Stimulated activated CD8-positive, alpha-beta memory T cell treated with anti-CD3 and anti-CD28 coated beads, Interleukin-15, amount 100 ng/mL, for 1 hour (primary cell): ENCODE results near the gene EZR.
"Not testable (repeated sequence)": the region's sequence is repeated elsewhere in the genome, so short reads cannot be mapped to it uniquely, and the experiment has no call there.

Experiments used
- DNase-seq: peaks from one replicate; pipeline ENCODE4 v3.0.0-alpha.2; 2020; ENCODE audit warnings: low read depth

Gene EZR

GRCh38 chr6:158841358-158841757 lies 22.2 kb upstream of the EZR start:
- no peak for DNase-seq

- no peak for DNase-seq
Observed at GRCh38 chr6:158840465-158840864, 21.3 kb upstream of the EZR start.

GRCh38 chr6:158839796-158840195 lies 20.6 kb upstream of the EZR start:
- no peak for DNase-seq

GRCh38 chr6:158838790-158839189 lies 19.6 kb upstream of the EZR start:
- not testable (repeated sequence) for DNase-seq

GRCh38 chr6:158837684-158838625 lies 18.8 kb upstream of the EZR start:
- DNase-seq = no peak

- no peak for DNase-seq
Observed at GRCh38 chr6:158836625-158837311, 17.6 kb upstream of the EZR start.

DNA sequence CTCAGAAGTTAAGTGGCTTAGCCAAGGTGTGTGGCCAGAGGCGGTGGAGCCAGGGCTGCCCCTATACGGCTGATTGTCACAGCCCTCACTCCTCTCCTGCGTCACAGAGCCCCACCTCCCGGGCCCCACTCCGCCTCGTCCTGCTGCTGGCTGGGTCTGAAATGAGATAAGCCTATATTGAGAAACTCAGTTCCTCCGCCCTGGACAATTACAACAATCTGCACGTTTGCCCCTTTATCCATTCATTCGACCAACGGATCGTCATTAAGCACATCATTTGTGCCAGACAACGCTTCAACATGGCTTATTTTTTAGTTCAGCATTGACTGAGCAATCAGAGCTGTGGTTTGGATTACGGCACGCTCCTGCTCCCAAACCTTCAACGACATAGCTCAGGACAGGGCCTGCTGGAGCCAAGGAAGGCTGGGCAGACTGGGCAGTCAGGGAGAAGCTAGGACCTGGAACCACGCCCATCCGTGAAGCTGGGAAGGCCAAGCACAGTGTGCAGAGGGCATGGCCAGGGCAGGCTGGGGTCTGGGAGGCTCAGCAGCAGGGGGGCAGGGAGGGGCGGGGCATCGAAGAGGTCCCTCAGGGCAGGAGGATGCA lies 16.6 kb upstream of the EZR start:
- no peak for DNase-seq

DNA sequence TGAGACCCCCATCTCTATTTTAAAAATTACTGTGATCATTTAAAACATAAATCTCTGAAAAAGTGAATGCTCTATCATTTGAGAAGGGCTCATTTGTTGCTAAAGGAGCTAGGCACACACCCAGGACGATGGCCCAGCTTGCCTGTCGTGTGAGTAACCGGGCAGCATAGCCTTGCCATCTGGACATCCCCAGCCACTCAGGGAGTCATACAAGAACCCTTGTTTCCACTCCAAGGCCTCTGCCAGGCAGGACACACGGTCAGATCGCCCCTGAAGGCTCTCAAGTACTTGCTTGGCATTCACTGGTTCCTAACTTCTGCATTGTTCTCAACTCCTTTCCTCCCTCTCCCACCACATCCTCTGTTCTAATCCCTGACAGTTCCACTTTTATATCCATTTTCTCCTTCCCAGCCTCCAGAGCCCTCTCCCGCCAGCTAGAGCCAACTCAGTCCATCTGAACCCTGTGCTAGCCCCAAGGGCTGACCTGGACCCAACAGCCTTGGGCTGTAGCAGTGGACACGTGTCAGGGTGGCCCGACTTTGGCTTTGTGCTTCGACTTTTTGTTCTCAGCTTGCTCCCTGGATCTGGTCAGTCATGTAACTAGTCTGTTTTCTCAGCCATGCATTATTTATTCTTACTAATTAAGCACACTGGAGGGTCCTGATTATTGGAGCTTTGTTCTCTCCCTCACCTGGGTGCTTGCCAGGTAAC lies 15.7 kb upstream of the EZR start:
- DNase-seq = no peak

- DNase-seq = not testable (repeated sequence)
Observed at GRCh38 chr6:158832807-158833206, 13.6 kb upstream of the EZR start.

DNA sequence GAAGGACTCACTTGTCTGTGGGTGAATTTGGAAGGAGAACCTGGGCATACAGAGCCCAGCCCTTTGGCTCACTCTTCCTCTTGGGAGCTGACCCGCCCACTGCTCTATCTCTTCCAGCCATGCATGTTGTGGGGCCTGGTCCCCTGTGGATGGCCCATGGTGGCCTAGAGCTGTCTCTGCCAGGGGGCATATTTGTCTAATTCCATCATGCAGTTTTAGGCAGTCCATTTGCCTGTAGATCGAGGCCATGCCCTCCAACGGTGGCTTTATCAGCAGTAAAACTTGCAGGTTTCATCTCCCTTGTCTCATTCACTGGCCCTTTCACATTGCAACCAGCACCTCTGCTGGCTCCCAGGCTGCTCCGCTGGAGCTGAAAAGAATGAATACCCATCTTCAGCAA lies 12.9 kb upstream of the EZR start:
- DNase-seq = no peak

DNA sequence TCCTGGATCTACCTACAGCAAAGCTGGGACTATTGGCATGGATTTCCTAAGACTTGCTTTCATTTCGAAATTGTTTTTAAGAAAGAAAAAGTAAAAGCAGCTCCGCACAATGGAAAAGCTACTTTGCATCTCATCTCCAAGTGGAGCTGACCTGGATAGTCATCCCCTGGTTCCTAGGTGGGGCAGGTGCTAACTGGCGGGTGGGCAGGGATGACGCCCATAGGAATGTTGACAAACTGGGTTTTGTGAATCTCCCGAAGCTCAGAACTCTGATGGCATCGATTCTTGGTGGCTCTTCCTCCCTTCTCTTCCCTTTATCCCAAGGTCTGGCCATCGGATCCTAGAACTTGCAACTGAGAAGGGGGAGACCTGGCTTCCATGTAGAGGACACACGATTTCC lies 12.4 kb upstream of the EZR start:
- DNase-seq = no peak

- no peak for DNase-seq
Observed at GRCh38 chr6:158830736-158831135, 11.6 kb upstream of the EZR start.

DNA sequence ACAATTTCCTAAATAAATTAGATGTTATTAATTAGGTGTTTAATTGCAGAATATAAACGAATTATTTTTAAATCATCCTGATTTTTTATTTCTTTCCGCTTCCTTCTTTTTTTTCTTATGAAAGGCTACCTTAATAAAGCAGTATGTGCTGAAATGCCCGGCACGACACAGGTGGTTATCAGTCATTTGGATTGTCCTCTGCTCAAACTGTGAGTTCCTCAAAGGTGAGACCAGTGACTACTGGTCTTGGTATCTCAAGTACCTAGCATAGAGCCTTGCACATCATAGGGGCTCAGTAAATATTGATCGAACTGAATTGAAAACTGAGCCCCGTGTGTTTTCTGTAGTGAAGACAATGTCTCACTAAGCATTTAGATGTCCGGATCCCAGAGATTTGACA lies 9.6 kb upstream of the EZR start:
- DNase-seq = no peak

DNA sequence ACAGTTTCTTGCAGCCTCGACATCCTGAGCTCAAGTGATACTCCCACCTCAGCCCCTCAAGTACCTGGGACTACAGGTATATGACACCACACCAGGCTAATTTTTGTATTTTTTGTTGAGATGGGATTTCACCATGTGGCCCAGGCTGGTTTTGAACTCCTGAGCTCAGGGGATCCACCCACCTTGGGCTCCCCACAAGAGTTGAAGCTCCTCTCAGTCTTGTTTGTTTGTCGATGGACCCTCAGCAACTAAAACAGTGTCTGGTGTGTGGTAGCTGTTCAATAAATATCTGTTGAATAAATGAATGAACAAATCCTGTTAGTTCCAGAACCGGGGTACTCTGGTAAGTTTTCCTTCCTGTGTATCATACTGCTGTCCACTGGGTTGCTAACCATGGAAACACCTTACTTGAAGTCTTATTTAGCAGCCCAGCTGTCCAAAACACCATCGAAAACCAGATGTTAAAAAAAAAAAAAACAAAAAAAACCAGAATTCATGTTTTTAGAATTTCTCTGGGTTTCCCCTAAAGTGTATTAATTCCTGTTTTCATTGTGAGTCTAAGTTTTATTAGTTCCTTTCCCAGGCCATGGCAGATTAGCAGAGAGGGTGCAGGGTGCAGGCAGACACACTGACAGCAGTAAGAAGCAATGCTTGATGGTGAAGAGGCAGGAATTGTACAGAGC lies 7.8 kb upstream of the EZR start:
- no peak for DNase-seq

DNA sequence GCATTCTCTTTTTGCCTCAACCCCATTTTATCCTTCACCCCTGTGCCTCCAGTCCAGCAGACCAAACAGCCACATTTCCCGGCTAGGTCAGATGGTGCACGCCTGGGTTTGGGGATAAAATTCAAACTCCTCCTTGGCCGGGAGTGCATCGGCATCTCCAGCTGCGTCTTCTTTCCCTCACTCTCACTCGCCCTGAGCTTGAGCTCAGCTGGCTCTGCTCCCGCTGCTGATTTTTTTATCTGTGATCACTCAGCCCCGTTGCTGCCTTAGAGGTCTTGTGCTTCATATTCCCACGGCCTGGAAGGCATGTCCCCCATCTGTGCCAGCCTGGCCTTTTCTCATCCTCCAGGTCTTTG lies 6.8 kb upstream of the EZR start:
- DNase-seq = no peak

DNA sequence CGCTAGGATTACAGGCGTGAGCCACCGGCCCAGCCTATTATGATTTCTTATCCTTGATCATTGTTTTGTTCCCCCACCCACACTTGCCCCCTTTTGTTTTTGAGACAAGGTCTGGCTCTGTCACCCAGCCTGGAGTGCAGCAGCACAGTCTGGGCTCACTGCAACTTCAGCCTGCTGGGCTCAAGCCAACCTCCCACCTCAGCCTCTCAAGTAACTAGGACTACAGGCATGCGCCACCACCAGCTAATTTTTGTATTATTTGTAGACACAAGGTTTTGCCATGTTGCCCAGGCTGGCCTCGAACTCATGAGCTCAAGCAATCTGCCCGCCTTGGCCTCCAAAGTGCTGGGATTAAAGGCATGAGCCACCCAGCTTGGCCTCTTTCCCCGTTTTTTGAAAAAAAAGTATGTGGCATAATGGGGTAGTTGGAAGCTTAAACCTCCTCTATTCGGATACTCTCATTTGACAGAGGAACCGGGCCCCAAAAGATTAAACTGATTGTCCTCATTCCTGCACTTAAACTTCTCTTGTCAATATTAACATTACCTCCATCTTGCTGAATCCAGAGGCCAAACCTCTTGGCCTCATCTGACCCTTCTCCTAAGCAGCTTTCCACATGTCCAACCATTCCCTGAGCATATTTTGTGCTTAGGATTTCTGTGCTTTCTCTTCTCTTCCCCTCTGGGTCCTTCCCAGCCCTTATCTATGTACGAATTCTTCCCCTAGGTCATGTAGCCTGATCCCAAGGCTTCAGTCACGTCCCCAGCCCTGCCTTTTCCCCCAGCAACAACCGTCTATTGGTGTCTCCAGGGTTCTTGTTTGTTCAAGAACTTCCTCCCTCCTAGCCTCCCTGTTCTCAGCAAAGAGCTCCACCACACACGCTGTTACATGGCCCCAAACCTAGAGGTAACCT lies 6.1 kb upstream of the EZR start:
- no peak for DNase-seq

DNA sequence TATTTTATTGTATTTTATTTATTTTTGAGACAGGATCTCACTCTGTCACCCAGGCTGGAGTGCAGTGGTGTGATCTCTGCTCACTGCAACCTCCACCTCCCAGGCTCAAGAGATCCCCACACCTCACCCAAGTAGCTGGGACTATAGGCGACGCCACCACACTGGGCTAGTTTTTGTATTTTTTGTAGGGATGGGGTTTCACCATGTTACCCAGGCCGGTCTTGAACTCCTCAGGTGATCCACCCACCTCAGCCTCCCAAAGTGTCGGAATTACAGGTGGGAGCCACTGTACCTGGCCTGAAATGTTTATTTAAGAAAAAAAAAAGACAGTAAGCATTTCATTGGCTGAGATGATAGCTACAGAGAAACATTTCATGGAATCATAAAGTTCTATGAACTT lies 4.4 kb upstream of the EZR start:
- DNase-seq = not testable (repeated sequence)

DNA sequence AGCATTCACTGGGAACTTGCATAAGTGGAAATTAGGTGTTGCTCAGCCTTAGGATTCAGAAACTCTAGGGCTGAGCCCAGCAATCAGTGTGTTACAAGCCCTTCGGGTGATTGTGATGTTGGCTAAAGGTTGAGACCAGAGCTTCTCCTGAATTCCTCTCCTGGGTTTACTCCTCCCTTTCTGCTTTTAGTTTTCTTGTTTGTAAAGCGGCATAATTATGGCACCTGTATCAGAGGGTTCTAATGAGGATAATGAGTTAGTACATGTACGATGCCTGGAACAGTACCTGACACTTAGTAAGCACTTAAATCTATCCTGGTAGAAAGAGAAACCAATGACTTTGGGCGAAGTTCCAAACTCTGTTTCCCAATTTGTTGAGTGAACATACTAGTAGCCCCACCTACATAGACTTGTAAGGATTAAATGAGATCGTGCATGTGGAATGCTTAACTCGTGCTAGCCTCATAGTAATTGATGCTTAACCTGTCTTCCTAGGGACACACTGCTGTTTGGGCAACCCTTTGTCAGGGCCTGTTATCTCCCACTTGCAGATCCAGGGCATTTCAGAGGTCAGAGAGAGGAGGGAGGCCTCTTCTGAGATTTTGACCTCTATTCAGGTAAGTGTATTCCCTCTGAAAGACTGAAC lies 932 bp upstream of the EZR start:
- DNase-seq = no peak

GRCh38 chr6:158818581-158819212 lies 471 bp downstream of the EZR start:
- peak; percentile 27 for DNase-seq
